Mesothelial cell of epicardium (in vitro differentiated cells): Measurements from ENCODE around the gene RTN4RL2. TPM values are rescaled to one million over a fixed set of nuclear protein-coding genes. Genes with fewer than 3 reads are reported as not detected.
A peak's percentile ranks its signal among the peaks of the same experiment; 100 is the strongest.

Experiments used
- DNase-seq, 2 experiments: peaks; one replicate each; pipeline ENCODE4 v3.0.0; 2021; ENCODE audit warnings: low spot score in 2 of 2; ENCODE audit not compliant: unreplicated experiment in 2 of 2
- H3K27ac Mint-ChIP-seq: 2 replicates; pipeline ENCODE4 v1.8.0; 2021; ENCODE audit warnings: mixed read lengths
- H3K27me3 Mint-ChIP-seq: 2 replicates; pipeline ENCODE4 v1.8.0; 2021; ENCODE audit warnings: low read depth, mixed read lengths
- H3K36me3 Mint-ChIP-seq: 2 replicates; pipeline ENCODE4 v1.8.0; 2021; ENCODE audit warnings: mixed read lengths
- H3K4me1 Mint-ChIP-seq: 2 replicates; pipeline ENCODE4 v1.8.0; 2021; ENCODE audit warnings: mixed read lengths
- H3K4me3 Mint-ChIP-seq: 2 replicates; pipeline ENCODE4 v1.8.0; 2021; ENCODE audit warnings: mild to moderate bottlenecking, moderate library complexity, mixed read lengths
- H3K9me3 Mint-ChIP-seq: 2 replicates; pipeline ENCODE4 v1.8.0; 2021; ENCODE audit warnings: mixed read lengths
- CTCF ChIP-seq: fragments of 200-600 bp; sonication (generic); IDR thresholded peaks from one replicate; pipeline ENCODE4 v1.5.0; 2021; ENCODE audit warnings: antibody characterized with exemption; ENCODE audit not compliant: unreplicated experiment
- total RNA-seq: library from RNA; stranded (reverse); gene quantifications from 3 replicates; pipeline ENCODE4 v1.2.1, GENCODE V29; 2021

RTN4RL2 gene
- total RNA-seq, 1 donor from 2014 or later, result 0.38 TPM

DNA sequence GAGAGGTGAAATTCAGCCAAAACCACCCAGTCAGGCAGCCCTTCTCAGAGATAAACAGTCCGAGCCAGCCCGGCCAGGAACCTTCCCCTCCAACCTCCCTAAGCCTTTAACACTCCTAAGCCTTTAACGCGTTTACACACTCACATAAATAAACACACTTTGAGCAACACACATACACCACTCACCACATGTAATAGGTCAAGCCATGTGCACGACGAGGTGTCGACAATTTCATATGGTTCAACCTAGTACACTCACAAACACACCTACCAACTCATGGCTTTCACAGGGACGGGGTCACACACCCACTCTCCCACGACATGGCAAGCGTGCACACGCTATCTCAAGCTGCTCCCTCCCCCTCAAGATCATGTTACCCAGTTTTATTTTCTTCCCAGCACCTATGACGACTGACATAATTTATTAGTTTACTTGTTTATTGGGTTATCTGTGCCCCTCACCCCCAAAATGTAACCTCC, 39.7 kb downstream of the RTN4RL2 start:
- Mint-ChIP-seq H3K4me1 (peaks cover 12% of the 10 kb centered on the region), H3K27me3 (no peaks in the 10 kb centered on the region), H3K36me3 (no peaks in the 10 kb centered on the region), H3K9me3 (no peaks in the 10 kb centered on the region), H3K27ac (no peak overlapping the region), H3K4me3 (peak overlapping the region; percentile 62)
- TF ChIP-seq CTCF, result no peak
- DNase-seq, result no peak

GRCh38 chr11:57500515-57500914, 40.2 kb downstream of the RTN4RL2 start:
- DNase-seq, result no peak
- H3K9me3 Mint-ChIP-seq, result no peaks in the 10 kb centered on the region
- no peaks in the 10 kb centered on the region for H3K27me3 Mint-ChIP-seq
- H3K4me3 Mint-ChIP-seq, result peak overlapping the region; percentile 62
- peaks cover 12% of the 10 kb centered on the region for H3K4me1 Mint-ChIP-seq
- TF ChIP-seq CTCF, result no peak
- no peak overlapping the region for H3K27ac Mint-ChIP-seq
- no peaks in the 10 kb centered on the region for H3K36me3 Mint-ChIP-seq

DNA sequence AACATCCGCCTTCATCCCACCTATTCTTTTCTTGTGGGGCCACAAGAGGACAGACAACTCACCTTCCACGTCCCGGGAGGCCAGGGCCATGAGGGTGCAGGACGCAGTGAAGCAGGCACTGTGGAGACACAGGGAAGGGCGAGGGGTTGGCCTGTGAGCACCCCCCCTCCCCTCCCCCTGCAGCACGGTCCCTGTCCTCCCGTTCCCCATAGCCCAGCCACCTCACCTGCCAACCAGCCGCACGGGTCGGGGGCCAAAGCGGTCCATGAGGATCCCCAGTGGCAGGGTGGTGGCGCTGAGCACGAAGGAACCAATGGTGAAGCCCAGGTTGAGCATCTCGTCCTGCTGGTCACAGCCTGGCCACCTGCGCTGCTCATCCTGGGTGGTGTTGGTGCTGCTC, 40.6 kb downstream of the RTN4RL2 start:
- H3K27ac Mint-ChIP-seq, result no peak overlapping the region
- no peaks in the 10 kb centered on the region for H3K9me3 Mint-ChIP-seq
- TF ChIP-seq CTCF, result no peak
- no peaks in the 10 kb centered on the region for H3K36me3 Mint-ChIP-seq
- H3K27me3 Mint-ChIP-seq, result no peaks in the 10 kb centered on the region
- no peak for DNase-seq
- H3K4me1 Mint-ChIP-seq, result peaks cover 12% of the 10 kb centered on the region
- no peak overlapping the region for H3K4me3 Mint-ChIP-seq

- no peak for DNase-seq
Observed at GRCh38 chr11:57501953-57502352, 41.6 kb downstream of the RTN4RL2 start.

GRCh38 chr11:57502376-57502775, 42.0 kb downstream of the RTN4RL2 start:
- H3K36me3 Mint-ChIP-seq, result no peaks in the 10 kb centered on the region
- no peak for TF ChIP-seq CTCF
- no peak for DNase-seq
- no peaks in the 10 kb centered on the region for H3K27me3 Mint-ChIP-seq
- no peak overlapping the region for H3K4me3 Mint-ChIP-seq
- no peaks in the 10 kb centered on the region for H3K9me3 Mint-ChIP-seq
- H3K27ac Mint-ChIP-seq, result no peak overlapping the region
- peaks cover 12% of the 10 kb centered on the region for H3K4me1 Mint-ChIP-seq

More at GRCh38 chr11:57501953-57502352, 41.6 kb downstream of the RTN4RL2 start:
- Mint-ChIP-seq H3K4me3 (no peak overlapping the region), H3K9me3 (no peaks in the 10 kb centered on the region), H3K27ac (no peak overlapping the region), H3K36me3 (no peaks in the 10 kb centered on the region), H3K4me1 (peaks cover 12% of the 10 kb centered on the region), H3K27me3 (no peaks in the 10 kb centered on the region)
- no peak for TF ChIP-seq CTCF

GRCh38 chr11:57502870-57503269, 42.5 kb downstream of the RTN4RL2 start:
- H3K27ac Mint-ChIP-seq, result no peak overlapping the region
- H3K4me1 Mint-ChIP-seq, result peaks cover 12% of the 10 kb centered on the region

More at GRCh38 chr11:57502870-57503269, 42.5 kb downstream of the RTN4RL2 start:
- no peak for TF ChIP-seq CTCF
- no peak for DNase-seq
- H3K27me3 Mint-ChIP-seq, result no peaks in the 10 kb centered on the region
- H3K4me3 Mint-ChIP-seq, result no peak overlapping the region
- H3K36me3 Mint-ChIP-seq, result no peaks in the 10 kb centered on the region
- H3K9me3 Mint-ChIP-seq, result no peaks in the 10 kb centered on the region
